Stimulated activated CD4-positive, alpha-beta T cell treated with anti-CD3 and anti-CD28 coated beads, Interleukin-1b, Interleukin-23, amount 100 ng/mL, for 1 hour (primary cell): Measurements from ENCODE around the gene ZDHHC18.

Experiments
- DNase-seq, 2 donors: peaks; one replicate each; pipeline ENCODE4 v3.0.0-alpha.2; 2020; ENCODE audit warnings: low read depth in 2 of 2

Gene ZDHHC18

GRCh38 chr1:26826261-26827105, at the start of gene ZDHHC18:
TSS of gene ZDHHC18 (plus strand) at chr1:26826688. CDS start at chr1:26826805, 117 bp downstream.
- peak; percentile 37 to 47 for DNase-seq

GRCh38 chr1:26779098-26779668, 47.3 kb upstream of the ZDHHC18 start:
- DNase-seq = no peak

- DNase-seq = no peak
These were observed 46.0 kb upstream of the ZDHHC18 start for GRCh38 chr1:26780344-26780957.

- no peak for DNase-seq
These were observed 45.2 kb upstream of the ZDHHC18 start for GRCh38 chr1:26781206-26781825.

- DNase-seq = no peak
These were observed 43.8 kb upstream of the ZDHHC18 start for GRCh38 chr1:26782521-26783212.

GRCh38 chr1:26783646-26784022, 42.9 kb upstream of the ZDHHC18 start:
- DNase-seq = no peak

- no peak for DNase-seq
These were observed 42.2 kb upstream of the ZDHHC18 start for GRCh38 chr1:26784023-26784871.

- DNase-seq = no peak
These were observed 41.6 kb upstream of the ZDHHC18 start for GRCh38 chr1:26784886-26785285.

- DNase-seq = no peak
These were observed 40.7 kb upstream of the ZDHHC18 start for GRCh38 chr1:26785611-26786436.

- DNase-seq = no peak
These were observed 39.8 kb upstream of the ZDHHC18 start for GRCh38 chr1:26786437-26787380.

- DNase-seq = peak; percentile 22 to 27
These were observed 39.1 kb upstream of the ZDHHC18 start for GRCh38 chr1:26787381-26787705.

GRCh38 chr1:26787706-26788514, 38.6 kb upstream of the ZDHHC18 start, which contains the start of gene PIGV:
TSS of gene PIGV (plus strand) at chr1:26787950. CDS start at chr1:26790816, 2,866 bp downstream.
- DNase-seq = peak; percentile 71 to 83

GRCh38 chr1:26788515-26788785, 38.0 kb upstream of the ZDHHC18 start:
- no peak for DNase-seq

GRCh38 chr1:26788836-26789611, 37.5 kb upstream of the ZDHHC18 start:
- peak; percentile 64 to 83 for DNase-seq

- no peak for DNase-seq
These were observed 36.9 kb upstream of the ZDHHC18 start for GRCh38 chr1:26789612-26789865.

- DNase-seq = no peak
These were observed 36.6 kb upstream of the ZDHHC18 start for GRCh38 chr1:26789931-26790330.

GRCh38 chr1:26790551-26790953, 35.9 kb upstream of the ZDHHC18 start:
- no peak for DNase-seq

- no peak for DNase-seq
These were observed 35.3 kb upstream of the ZDHHC18 start for GRCh38 chr1:26791148-26791547.
